HG03457 (cell line): ENCODE measurements around the gene PUSL1.

Experiments used
- ATAC-seq: cut with Tn5 transposase; IDR thresholded peaks from one replicate; pipeline ENCODE4 v1.9.1; 2021; ENCODE audit warnings: moderate number of reproducible peaks; ENCODE audit not compliant: unreplicated experiment

The PUSL1 gene

DNA sequence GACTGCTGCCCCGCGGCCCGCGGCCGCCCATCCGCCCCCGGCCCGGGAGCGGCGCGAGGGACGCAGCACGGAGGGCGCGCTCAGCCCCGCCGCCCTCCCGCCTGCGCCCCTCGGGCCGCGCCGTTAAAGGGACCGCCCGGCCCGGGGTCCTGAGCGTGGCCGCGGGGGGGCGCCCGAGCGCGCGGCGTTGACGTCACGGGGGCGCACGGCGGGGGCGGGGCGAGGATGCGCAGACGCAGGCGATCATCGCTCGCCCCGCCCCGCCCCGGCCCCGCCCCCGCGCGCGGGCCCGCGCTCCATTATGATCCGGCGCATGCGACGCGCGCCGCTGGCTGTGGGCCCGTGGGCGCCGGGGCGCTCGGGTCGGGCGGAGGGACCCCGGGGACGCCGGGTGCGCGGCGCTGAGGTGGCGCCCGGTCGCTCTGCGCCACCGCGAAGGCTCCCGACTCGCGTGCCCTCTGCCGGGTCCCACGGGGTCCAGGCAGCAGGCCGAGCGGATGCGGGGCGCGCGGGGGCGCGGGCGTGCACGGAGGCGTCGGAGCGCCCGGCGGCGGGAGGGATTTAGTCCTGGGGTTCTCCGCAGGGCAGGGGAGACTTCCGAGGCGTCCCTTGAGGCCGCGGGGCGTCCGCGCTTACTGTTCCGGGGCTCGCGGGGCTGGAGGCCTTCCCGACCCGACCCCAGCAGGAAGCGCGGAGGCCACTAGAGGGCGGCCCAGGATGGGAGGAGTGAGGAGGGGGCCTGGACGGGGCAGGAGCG, 41.0 kb downstream of the PUSL1 start, which contains the start of gene DVL1:
Gene DVL1, minus strand, starts transcription at position 163 of the 757 bp plus-strand sequence. CDS start 353 bp downstream, outside the sequence.
- ATAC-seq = no peak

DNA sequence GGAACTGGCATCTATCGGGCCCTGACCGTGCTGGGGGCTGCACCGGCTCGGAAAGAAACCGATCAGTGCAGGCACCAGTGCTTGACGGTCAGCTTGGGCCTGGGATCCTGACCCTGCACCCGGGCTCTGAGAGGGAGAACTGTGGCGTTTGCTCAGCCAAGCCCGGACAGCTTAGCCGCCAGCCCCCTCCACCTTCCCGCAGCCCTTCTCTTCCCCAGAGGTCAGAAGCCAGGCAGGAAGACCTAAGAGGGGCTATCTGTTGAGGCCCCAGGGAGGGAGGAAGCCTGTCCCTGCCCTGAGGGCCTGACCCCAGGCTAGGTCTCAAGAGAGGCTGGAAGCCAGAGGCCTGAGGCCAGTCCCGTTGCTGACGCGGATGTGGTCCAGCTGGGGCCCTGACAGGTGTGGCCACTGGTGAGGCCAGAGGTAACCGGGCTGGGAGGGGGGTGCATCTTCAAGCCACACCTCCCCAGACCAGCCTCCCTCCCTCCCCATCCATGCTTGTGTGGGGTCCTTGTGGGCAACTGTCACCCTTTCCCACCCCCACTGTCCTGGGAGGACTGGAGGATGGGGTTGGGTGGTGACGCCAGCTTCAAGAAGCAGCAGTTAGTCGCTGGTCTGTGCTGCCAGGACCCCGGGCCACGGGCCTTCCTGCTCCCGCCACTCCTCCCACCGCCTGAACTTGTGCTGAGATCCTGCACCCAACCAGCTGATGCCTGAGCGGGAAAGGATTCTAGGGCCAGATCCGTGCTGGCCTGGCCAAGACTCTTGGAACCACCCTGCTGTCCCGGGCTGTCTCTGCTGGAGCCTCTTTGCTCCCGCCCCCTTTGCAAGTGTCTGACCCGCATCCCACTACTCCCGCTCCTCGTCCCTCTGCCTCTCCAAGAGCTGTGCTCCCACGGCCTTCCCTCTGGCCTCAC, 43.4 kb downstream of the PUSL1 start:
- no peak for ATAC-seq

DNA sequence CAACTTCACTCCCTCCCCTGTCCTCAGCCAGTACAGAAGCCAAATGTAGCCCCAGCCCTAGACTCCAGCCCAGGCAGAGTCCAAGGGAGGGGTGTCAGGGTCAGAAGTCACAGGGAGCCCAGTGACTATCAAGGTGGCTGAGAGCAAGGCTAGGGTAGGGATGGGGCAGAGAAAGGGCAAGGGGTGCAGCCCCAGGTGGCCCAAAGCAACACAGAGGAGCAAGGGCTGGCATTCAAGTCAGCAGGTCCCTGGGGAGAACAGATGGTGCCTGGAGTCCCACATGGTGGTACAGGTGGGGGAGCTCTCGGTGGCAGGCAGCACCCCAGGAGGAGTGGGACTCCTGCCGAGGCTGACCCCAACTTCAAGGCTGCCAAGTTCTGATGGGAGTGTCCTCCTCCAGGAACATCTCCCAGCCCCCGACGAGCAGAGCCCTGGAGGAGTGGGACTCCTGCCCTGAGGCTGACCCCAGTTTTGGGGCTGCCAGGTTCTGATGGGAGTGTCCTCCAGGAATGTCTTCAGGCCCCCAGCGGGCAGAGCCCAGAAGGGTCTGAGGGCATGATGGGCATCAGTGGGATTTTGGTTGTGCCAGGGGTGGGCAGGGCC, 44.5 kb downstream of the PUSL1 start:
- no peak for ATAC-seq

DNA sequence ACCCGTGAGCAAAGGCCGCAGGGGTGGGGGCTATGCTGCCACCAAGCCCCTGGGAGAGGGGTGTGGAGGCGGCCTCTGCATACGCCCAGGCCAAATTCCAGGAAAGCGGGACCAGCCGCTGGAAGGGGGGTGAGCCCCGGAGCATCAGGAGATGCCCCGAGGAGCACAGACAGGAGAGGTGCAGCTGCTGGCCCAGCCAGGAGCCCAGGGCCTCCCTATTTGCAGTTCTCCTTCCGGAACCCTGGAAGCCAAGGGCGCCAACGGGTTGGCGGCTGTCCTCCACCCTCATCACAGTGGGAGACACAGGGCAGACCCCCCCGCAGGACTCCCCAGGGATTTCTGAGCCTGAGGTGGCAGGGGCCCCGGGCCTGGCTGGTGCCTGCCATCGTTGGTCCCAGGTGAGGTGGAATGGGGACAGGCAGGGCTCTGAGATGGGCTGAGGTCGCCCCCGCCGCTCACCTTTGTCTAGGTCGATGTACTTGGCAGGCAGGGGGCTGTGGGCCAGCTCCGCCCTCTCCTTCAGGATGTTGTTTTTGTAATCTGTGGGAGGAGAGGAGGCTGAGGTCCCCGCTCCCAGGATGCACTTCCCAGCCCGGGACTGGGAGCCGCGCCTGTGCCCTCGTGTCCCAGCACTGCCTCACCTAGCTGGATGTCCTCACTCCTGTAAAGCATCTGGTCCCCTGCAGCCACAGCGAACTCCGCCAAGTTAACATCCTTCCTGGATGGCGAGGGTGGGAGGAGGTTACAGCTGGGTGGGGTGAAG, 45.2 kb downstream of the PUSL1 start:
- ATAC-seq = no peak

DNA sequence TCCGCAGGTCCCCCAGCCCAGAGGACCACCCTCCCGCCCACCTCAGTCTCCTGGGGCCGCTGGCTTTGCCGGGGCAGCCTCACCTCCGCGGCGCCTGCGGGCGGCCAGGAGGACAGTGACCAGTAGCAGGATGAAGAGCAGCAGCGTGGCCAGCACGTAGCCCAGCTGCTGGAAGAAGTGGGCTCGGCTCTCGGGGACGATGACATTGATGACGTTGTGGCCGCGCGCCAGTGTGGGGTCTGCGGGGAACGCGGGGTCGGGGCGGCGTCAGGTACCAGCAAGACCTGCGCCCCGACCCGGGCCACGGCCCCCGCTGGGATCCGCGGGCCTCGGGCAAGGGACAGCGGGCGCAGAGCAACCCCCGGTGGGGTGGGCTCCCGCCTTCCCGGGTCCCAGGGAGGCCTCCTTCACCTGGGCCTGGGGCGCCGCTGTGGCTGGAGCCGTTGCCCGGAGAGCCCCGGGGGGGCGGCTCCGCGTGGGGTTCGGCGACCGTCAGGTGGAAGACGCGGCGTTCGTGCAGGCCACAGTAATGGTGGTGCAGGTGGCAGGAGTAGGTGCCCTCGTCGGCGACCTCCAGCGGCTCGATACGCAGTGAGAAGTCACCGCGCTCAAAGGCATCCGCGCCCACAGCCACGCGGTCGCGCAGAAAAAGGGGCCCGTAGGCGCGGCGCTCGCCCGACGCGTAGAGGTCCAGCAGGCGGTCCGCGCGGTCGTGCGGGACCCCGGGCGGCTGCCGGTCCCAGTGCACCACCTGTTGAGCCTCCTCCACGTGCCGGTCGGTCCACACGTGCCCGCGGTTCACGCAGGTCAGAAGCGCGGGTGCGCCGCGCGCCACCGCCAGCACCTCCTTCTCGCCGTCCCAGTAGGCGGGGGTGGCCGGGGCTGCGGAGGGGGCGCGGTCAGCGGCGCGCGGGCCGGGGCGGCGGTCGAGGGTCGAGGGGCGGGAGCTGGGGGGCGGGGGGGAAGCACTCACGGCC, 46.2 kb downstream of the PUSL1 start:
- no peak for ATAC-seq

DNA sequence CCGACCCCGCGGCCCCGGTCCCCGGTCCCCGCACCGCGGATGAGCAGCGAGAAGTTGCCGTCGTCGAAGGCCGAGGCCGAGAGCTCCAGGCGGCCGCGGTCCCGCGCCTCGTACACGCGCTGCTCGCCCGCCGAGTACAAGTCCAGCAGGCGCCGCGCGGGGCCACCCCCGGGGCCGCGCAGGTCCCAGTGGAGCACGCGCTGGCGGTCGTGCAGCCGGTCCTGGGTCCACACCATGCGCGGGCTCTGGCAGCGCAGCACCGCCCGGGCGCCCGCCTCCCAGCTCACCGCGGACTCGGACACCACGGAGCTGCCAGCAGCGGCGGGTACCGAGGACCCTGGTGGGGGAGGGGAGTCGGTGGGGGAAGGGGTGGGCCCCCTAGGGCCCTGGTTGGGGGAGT, 47.0 kb downstream of the PUSL1 start:
- no peak for ATAC-seq

DNA sequence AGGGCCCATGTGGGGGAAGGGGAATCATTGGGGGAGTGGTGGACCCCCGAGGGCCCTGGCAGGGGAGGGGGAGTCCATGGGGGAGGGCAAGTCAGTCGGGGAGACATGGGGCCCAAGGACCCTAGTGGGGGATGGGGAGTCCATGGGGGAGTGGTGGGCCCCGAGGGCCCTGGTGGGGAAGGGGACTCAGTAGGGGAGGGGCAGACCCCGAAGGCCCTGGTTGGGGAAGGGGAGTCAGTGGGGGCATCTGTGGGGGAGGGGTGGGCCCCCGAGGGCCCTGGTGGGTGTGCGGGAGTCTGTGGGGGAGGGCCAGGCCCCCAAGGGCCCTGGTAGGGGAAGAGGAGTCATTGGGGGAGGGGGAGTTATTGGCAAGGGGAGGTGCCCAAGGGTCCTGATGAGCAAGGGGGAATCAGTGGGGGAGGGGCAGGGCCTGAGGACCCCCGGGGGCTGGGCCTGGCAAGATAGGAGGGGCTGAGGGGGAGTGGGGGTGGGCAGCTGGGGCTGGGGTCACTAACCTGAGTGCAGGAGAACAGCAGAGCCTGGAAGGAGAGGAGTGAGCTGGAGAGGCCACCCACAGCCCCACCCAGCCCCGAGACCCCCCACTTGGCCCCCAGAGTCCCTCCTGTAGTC, 47.9 kb downstream of the PUSL1 start:
- no peak for ATAC-seq

DNA sequence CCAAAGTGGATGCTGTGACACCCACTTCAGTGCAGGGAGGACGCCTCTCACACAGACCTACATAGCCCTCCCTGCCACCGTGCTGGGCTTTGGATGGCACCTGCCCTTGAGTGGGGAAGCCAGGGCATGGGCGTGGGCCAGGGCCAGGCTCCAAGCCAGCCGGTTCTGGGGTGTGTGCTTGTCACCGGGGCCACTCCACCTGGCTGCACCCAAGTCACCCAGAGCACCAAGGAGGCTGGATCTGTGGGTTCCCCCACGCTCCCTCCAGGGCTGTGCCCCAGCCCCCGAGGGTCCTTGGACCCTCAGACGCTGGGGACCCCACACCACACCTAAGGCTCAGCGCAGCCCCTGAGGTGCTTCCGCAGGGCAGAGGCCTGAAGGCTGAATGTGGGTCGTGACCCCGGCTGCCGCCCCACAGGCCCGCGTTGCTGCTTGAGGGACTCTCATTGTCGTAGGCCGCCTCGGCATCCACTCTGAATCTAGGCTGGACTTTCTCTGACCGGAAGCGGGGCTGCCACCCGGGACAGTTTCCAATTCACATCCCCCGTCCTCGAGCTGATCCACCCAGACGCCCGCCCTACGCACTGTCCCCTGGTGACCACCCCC, 48.5 kb downstream of the PUSL1 start:
- no peak for ATAC-seq

DNA sequence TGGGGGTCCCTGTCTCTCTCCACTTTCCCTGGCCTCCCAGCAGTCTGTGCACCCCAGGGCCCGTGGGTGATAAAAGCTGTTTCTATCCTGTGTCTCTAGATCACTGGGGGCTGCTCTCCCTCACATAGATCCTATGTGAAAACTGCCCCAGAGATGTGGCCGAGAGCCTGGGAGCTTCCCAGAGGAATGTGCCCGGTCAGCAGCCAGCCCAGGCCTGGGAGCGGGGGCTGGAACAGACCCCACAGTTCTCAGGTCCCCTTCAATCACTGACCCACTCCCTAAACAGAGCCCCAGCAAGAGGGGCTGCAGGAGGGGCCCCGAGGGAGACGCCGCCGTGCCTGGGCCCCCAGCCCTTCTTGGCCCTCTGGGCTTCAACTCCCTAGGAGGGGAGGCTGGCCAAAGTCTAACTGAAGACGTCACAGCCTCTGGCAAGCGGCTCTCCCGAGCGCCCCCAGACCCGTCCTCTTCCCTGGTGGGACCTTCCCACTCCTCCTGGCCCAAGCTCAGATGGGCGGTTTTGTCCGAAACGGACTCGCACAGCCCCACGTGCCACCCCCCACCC, 49.6 kb downstream of the PUSL1 start:
- no peak for ATAC-seq

DNA sequence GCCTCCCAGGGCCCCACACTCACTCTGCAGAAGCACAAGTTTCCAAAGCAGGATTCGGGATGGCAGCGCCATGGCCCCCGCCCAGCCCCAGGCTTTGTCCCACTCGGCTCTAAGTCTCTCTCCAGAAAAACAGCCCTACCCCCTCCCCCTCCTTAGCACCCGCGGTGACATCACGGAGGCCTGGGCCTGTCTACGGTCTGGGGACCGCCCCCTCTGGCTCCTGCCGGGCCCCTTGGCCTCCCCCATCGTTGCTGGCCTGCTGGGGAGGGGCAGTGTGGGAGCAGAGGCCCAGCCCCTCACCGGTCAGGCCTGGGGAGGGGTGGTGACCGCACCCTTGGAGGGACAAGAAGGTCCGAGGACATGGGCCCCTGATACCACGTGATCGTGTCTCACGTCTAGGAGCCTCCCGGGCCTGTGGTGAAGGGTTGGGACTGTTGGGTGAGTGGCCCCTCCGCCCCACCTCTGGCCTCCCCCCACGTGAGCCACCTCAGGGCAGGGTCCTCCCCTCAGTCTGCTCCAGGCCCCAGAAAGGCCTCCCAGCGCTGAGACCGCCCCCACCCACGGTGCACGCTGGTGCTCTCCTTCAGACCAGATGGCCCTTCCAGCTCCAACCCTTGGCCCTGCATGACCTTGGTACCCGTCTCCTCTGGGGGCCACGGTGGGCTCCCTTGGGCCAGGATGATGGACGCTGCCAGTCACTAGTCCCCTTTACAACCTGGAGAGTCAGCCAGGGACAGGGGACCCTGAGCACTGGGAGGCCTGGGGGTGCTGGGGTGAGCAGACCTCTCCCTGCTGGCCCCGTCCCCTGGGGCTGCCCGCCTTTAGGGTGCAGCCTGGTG, 50.3 kb downstream of the PUSL1 start, which contains the start of gene MXRA8:
Gene MXRA8, minus strand, starts transcription at position 123 of the 839 bp plus-strand sequence. Its CDS starts 51 bp downstream, at position 72.
- ATAC-seq = no peak

DNA sequence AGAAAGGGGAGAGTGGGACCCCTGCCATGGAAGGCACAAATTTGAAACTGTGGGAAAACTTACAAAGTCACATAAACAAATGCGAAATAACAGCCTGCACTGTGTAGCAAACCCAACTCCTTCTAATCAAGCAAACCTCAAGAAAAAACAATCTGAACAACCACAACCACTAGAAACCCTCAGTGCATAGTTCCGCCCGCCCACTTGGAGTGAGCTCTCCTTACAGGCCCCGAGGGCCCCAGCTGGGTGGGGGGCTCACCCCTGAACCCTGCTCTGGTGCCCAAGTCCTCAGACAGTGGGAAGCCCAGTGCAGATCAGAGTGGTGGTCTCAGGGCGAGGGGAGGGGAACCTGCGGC, 50.9 kb downstream of the PUSL1 start:
- ATAC-seq = no peak

DNA sequence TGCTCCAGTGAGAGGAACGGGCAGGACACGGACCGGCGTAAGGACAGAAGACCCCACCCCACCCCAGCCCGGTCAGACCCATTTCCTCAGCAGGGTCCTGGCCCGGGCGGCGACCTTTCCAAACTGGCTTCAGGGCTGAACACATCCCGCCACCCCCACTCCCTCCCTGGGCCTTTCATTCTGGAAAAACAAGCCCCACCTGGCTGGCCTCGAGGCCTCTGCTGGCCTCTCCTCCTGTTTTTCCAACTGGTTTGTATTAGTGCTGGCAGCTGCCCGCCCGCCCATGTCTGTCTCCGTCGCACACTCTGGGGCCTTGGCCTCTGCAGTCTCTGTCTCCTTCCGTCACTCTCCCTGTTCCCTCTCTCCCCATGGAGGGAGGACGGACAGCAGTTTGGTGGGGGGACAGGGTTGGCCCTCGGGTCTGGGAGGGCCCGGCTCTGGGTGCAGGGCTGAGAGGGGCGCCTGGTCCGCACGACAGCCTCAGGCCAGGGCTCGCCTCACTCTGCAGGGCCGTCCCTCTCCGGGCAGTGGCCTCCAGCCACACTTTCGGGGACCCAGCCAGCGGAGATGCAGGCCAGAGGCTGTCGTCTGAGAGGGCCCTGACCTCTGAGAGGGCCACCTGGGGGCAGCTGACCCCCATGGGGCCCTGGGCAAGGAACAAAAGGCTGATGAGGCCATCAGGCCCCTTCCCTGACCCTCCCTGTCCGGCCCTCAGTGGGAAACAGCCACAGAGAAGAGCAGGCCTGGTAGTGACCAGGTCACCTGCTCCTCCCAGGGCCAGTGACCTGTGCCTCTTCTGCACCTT, 51.5 kb downstream of the PUSL1 start:
- no peak for ATAC-seq

DNA sequence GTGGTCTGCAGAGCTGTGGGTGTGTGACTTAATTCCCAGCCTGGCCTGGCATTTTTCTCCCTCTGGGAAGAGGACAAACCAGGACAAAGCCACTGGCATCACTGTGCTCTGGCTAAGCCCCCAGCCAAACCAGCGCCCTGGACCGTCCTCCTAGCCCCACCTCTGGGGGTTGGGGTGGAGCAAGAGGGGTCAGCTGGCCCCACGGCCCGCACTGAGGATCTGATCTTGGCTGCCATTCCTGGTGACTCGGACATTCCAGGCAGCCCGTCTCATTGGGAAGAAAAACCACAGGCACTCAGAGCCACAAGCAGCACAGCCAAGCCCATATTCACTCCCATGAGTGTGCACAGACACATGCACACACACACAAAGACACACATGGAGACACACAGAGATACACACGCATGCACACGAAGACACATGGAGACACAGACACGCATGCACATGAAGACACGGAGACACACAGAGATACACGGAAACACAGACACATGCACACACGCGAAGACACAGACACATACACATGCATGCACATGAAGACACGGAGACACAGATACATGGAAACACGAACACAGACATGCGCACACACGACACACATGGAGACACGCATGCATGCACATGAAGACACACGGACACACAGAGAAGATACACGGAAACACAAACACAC, 52.2 kb downstream of the PUSL1 start:
- ATAC-seq = no peak
